Fibroblast of pulmonary artery (primary cell): ENCODE results near the gene ADGRF1.

Experiments
- DNase-seq: peaks from one replicate; pipeline ENCODE4 v3.0.0-alpha.2; 2010; ENCODE audit warnings: low read depth
- H3K4me3 ChIP-seq: replicated peaks from 2 replicates; pipeline ENCODE4 v1.5.1; 2011; ENCODE audit warnings: low read depth, mild to moderate bottlenecking, control low read depth, low read length, moderate library complexity
- TF ChIP-seq, protein P1 (sequence below): IDR thresholded peaks from 2 replicates; pipeline ENCODE4 v1.5.1; 2011; ENCODE audit warnings: mild to moderate bottlenecking, control low read depth, low read length, inconsistent platforms; ENCODE audit errors: missing control alignments

Gene ADGRF1

DNA sequence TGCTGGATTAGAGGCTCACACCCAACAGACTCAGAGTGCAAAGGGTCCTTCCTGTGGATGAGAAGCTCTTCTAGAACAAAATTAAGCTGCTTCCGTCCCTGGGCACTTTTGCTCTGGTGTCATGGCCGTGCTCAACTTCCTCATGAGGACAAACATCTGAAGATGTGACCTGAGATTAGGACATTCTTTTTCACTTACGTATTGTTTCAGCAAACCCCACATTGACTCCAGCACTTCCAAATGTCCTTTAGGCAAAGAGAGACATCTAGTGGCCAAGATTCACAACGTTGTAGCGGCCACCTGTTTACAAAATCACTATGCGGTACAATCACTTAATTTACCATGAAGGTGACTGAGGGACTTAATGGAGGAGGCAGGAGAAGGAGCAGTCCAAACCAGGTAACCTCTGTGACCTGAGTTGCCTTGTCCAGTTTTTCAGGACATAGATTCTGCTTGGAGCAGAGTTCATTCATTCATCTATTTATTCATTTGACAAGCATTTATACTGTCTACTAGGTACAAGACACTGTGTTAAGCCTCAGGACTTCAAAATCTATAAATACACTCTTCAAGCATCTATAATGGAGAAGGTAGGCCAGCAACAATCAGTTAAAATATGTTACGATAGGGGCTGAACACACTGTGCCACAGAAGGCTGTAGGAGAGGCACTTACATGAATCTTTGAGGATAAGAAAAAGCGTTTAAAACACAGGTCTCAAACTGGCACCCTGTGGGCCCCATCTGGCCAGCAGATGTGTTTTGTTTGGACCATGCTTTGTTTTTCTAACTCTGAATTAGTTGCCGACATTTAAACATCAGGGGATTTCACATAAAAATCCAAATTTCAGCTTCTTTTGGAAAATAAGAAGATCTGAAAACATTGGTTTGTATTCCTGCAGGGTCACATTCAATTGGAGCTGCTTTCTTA, 5.6 kb upstream of the ADGRF1 start:
- no peak overlapping the region for H3K4me3 ChIP-seq
- DNase-seq = peak; percentile 85

DNA sequence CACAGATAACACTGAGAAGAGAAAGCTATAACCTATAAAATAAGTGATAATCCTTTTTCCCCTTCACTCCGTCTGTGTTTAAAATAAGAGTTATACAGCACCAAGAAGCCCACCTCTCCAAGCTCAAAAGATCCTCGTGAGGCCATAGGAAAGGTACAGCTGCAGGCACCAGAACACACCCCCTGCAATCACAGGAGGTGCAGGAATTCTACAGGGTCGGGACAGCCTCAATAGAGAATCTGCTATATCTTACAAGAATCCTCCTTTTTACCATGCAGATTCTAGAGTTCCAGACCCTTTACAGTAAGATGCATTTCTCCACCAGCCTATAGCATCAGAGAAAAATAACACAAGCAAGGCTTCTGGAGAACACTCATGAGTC, 5.0 kb upstream of the ADGRF1 start:
- TF ChIP-seq, protein P1, sequence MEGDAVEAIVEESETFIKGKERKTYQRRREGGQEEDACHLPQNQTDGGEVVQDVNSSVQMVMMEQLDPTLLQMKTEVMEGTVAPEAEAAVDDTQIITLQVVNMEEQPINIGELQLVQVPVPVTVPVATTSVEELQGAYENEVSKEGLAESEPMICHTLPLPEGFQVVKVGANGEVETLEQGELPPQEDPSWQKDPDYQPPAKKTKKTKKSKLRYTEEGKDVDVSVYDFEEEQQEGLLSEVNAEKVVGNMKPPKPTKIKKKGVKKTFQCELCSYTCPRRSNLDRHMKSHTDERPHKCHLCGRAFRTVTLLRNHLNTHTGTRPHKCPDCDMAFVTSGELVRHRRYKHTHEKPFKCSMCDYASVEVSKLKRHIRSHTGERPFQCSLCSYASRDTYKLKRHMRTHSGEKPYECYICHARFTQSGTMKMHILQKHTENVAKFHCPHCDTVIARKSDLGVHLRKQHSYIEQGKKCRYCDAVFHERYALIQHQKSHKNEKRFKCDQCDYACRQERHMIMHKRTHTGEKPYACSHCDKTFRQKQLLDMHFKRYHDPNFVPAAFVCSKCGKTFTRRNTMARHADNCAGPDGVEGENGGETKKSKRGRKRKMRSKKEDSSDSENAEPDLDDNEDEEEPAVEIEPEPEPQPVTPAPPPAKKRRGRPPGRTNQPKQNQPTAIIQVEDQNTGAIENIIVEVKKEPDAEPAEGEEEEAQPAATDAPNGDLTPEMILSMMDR = no peak
- no peak for DNase-seq
- no peak overlapping the region for H3K4me3 ChIP-seq

More for the DNA sequence above, 5.6 kb upstream of the ADGRF1 start:
- TF ChIP-seq, protein P1 = peak; percentile 91

DNA sequence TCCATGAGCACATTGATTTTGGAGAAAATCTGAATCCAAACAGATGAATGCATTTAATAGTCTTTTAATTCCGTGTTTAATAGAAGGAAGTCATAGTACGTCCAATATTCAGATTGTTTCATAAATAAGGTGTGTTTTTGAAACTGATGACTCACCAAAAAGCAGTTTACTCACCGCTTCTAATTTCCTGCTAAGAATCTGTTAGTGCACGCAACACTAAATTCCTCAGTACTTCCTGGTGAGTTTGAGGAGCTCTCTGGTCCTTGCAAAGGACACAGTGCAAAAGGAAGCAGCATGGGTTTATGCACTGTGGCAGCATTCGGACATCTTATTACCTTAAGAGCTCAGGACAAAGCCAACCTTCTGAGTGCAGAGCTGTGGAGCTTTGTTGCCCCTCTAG, 2.3 kb upstream of the ADGRF1 start:
- peak; percentile 51 for DNase-seq
- TF ChIP-seq, protein P1 = no peak

DNA sequence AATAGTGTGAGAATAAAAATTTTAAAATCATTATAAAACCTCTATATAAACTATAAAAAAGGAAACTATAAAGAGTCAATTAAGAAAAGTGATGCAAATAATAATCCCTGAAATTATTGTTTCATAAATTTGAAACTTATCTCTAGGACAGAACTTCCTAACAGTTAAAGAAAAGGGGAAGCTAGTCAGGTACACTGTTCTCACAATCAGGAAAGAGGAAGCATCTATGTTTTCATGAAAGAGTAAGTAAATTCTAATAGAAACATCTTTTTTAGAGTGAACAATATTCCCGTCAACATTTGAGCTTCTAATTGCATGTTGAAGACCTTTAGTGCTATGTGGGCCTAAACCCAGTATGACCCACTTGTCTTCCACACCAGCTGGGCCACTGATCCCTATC, 1.2 kb upstream of the ADGRF1 start:
- no peak for DNase-seq
- no peak overlapping the region for H3K4me3 ChIP-seq
- TF ChIP-seq, protein P1 = no peak

More for the DNA sequence above, 2.3 kb upstream of the ADGRF1 start:
- no peak overlapping the region for H3K4me3 ChIP-seq

DNA sequence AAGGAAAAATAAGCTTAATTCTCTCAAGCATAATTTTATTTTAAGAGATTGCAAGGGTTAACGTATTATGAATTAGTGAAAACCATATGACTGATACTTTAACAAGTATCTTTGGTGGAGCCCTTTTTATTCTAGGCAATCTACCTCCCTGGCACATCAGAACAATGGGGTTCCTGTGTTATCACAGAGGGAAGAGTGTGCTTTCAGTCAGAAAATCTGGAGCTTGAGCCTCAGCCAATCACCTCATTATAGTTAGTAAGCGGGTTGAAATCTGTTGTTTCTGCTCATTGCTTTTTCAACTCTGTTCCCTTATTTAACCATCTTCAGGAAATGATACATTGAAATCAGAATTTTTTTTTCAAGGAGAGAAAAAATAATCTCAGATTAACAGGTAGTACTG, 391 bp downstream of the ADGRF1 start:
- no peak overlapping the region for H3K4me3 ChIP-seq
- DNase-seq = no peak
- TF ChIP-seq, protein P1 = no peak

DNA sequence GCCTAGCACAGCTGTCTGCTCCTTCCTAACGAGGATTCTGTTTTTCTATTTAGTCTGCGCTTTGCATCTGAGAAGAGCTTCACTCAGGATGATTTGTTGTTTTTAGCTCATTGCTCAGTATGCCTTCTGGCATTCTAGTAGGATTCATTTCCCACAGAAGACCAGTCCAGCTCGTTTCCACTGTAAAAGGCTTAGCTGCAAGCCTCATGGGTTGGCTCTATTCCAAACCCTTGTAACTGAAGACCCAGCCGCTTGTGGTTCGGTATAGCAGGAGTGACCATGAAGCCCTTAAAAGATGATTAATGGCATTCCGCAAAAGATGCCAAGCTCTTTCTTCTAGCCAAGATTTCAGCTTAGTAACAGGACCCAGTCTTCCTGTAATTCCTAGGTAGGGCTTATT, 7.2 kb downstream of the ADGRF1 start:
- TF ChIP-seq, protein P1 = no peak
- DNase-seq = peak; percentile 83
- H3K4me3 ChIP-seq = no peak overlapping the region

DNA sequence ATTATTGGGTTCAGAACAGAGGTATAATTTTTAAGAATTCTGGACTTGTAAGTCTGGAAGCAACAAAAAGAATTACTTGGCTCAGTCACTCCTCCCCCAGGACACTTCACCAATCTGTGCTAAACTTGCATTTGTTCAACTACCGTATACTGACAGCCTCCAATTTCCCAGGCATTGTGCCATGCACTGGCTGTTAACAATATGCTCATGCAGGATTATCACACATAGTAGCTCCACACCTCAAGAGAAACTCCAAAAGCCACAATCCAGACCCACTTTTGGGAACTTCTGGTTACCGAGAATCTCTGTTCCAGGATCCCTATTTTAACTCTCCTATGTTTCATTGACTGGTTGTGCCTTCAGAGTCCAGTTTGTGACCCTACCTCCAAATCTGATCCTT, 7.7 kb downstream of the ADGRF1 start:
- H3K4me3 ChIP-seq = no peak overlapping the region
- TF ChIP-seq, protein P1 = no peak
- no peak for DNase-seq
